NCI-H748 (cell line): Measurements from ENCODE around the gene SPRR3.
"Not testable (repeated sequence)": the region's sequence is repeated elsewhere in the genome, so short reads cannot be mapped to it uniquely, and the experiment has no call there.

Source experiments
- DNase-seq: peaks from one replicate; lab custom pipeline; 2025; ENCODE audit not compliant: unreplicated experiment; lab: John Stamatoyannopoulos, UW

Gene SPRR3

DNA sequence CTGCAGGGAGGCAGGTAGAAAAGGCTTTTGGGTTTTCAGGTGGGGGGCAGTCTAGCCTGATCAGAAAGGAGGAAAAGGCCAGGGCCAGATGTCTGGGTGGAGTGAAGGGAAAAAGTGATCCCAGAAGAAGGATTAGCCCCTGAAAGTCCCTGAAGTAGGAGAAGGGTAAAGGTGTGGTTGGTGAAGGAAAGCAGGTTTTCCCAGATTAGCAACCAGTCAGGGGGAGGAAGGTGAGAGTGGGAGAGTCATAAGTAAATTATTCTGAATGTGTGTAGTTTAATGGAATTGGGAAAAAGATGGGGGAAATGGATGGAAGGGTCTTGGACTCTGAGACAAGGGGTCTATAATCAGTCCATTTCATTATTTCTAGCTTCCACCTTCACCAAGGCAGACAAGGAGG lies 18.3 kb upstream of the SPRR3 start:
- no peak for DNase-seq

DNA sequence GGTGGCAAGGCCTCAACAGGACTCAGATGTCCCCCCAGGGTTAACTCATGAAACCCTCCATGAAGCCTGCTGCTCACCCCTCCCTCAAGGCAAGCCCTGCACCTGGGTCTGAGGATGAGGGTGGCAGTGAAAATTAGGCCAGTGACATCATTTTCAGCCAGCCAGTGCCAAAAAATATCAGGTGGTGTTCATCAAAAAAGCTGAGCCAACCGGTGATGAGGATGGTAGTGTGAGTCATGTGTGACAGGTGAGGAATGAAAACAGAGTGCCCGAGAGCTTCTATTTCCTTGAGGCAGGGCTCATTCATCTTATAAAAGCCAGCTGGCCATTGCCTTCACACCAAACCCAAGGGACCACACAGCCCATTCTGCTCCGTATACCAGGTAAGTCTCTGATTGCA lies 17.8 kb upstream of the SPRR3 start, which contains the start of gene SPRR1A:
Gene SPRR1A, plus strand, starts transcription at position 339 of the 400 bp plus-strand sequence. CDS start 1,150 bp downstream, outside the sequence.
- DNase-seq = no peak

DNA sequence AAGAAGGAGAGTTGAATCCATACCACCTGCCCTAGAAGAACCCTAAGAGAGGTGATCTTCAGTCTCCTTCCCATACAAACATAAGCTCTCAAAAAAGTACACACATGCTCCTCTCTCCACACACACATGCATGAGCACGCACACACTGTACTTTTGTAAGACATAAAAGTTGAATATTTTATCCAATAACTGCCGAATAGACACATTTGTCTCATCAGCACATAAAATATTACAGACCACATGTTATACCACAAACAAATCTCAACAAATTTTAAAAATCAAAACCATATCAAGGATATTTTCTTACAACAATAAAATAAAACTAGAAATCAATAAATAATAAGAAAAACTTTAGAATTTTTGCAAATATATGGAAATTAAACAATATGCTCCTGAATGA lies 15.0 kb upstream of the SPRR3 start:
- no peak for DNase-seq

DNA sequence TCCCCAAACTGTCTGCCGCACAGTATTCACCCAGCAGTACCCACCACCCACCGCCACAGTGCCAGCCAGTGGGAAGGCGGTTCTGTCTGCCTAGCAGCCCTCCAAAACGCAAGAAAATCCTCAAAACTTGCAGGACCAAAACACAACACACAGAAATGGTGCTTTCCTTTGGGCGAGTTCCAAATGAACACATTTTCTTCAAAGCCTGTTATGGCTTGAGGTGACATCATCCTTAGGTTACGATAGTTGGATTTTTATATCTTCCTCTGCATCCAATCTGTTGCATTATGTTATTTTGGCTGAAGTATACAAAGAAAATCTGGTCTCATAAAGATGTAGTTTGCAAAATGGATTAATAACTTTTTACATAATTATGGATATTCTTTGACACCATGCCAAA lies 8.4 kb upstream of the SPRR3 start:
- no peak for DNase-seq

DNA sequence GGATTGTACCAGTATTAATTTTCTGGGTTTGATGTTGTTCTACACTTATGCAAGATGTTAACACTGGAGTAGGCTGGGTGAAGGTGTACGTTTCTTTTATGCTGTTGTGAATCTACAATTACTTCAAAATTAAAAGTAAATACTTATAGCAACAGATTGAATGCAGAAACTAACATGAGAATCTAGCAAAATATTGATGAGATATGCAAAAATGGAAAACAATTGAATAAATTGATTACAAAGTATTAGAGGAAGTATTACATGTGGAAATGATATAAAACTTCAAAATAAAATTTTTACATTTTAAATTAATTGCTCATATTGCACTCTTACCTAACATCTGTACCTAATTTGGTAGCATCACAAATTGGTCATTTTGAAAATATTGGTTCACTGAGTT lies 5.7 kb upstream of the SPRR3 start:
- no peak for DNase-seq

DNA sequence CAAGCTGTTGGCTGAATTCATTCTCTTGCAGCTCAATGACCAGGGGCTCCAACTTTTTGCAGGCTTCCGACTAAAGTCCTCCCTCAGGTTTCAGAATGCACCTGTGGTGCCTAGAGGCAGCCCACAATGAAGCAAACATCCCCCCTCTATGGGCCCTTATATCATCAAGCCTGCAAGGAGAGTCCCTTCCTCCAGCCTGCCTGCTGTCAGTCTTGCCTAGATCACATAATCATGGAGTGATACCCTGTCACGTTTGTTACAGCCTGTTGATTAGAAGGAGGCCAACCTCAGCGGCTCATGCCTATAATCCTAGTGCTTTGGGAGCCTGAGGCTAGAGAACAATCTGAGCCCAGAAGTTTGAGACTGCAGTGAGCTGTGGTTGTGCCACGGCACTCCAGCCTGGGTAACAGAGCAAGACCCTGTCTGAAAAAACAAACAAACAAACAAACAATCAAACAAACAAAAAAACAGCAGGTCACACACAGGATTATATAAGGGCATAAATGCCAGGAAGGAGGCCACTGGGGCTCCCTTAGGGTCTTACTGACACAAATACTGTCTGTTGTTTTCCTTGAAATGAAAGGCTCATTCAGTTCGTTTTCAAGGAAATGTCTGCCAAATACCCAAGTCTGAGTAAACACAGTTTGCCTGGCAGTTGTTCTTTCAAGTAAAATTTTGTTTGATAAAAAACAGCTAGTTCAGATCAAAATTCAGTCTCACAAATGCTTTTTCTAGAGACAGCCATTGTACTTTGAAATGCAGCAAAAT lies 4.7 kb upstream of the SPRR3 start:
- no peak for DNase-seq

DNA sequence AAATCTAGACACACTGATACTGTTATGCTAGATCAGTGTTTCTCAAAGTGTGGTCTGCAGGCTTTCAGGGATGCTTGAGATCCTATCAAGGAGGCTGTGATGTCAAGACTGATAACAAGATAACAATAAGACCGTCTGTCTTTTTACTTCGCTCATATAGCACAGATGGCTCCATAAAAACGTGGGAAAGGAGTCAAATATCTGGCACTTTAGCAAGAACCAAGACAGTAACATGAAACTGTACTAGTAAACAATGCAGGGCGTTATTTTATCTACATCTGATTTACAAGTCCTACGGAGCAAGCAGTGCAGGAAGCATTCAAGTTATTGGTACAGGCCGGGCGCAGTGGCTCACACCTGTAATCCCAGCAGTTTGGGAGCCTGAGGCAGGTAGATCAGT lies 3.6 kb upstream of the SPRR3 start:
- DNase-seq = no peak

DNA sequence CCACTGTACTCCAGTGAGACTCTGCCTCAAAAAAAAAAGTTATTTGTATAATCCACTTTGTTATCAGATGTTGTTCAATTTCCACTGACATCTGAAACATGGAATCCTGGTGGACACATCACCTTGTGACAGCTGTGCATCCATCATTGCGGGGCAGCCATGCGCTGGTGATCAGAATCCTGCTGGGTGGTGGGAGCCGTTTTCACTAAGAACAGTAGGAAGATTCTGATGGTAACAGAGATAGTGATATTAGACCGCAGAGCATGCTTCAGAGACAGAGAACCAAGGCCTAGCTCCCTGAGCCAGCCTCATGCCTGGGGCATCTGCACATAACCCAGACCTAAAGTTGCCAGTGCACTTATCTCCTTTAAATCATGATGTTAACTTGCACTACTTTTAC lies 3.1 kb upstream of the SPRR3 start:
- DNase-seq = no peak

DNA sequence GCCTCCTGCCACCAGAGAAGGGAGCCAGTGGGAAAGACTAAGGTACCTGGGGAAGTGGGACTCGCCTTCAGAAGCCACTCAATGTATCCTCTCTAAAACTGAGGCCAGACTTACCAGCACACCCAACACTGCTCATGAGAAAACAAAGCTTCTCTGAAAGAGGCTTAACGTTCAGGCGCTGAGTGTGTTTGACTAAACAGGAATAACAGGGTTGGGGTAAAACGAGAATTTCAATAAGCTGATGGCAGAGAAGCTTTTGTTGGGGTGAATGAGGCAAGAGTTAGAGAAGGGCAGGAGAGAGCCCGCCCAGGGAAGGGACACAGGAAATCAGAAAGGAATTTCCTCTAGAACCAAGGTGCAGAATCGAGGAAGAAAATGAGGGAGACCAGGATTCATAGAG lies 1.7 kb upstream of the SPRR3 start:
- no peak for DNase-seq

DNA sequence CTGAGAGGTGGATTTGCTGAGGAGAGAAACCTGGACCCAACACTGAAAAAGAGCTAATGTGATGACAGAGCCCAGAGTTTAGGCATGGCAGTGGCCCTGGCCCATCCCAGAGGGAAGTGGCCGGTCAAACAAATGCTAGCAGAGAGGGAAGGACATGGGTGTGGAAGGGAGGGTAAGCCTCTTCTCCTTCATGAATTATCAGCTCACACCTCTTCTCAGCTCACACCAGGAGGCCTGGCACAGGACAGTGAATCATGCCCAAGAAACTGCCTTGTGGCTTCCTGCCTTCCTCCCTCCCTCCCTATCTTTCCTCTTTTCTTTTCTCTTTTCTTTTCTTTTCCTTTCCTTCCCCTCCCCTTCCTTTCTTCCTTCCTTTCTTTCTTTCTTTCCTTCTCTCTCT lies 1.3 kb upstream of the SPRR3 start:
- DNase-seq = no peak

DNA sequence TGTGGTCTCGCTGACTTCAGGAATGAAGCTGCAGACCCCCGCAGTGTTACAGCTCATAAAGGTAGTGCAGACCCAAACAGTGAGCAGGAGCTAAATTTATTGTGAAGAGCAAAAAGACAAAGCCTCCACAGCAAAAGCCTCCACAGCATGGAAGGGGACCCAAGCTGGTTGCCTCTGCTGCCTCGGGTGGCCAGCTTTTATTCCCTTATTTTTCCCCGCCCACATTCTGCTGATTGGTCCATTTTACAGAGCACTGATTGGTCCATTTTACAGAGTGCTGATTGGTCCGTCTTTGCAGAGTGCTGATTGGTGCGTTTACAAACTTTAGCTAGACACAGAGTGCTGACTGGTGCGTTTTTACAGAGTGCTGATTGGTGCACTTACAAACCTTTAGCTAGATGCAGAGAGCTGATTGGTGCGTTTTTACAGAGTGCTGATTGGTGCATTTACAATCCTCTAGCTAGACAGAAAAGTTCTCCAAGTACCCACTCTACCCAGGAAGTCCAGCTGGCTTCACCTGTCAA lies 9.7 kb downstream of the SPRR3 start:
- not testable (repeated sequence) for DNase-seq

DNA sequence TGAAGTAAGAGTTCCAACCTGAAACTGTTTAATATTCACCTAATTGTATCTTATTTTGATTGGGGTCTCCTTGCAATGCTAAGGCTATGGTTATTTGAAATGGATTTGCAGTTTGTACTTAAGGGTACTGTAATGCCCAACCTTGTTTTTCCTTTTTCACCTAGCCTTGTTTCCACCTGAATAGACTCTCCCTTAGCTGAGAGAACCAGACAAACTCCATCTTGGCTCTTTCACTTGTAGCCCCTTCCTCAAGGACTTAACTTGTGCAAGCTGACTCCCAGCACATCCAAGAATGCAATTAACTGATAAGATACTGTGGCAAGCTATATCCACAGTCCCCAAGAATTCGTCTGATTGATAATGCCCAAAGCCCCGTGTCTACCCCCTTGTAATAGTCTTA lies 20.3 kb downstream of the SPRR3 start:
- not testable (repeated sequence) for DNase-seq

DNA sequence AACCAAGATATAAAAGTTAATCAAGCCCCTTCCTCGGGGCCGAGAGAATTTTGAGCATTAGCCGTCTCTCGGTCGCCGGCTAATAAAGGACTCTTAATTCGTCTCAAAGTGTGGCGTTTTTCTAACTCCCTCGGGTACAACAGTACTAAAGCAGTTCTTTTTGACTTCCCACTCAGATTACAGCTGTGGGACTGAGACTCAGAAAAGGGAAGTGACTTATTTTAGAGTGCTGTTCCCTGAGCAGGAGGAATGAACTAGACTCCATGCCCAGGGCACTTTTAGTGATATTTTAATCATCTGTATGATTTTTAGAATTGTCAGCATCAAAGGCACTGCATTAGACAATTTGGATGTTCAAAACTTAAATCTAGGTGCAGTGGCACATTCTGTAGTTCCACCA lies 20.8 kb downstream of the SPRR3 start:
- not testable (repeated sequence) for DNase-seq

DNA sequence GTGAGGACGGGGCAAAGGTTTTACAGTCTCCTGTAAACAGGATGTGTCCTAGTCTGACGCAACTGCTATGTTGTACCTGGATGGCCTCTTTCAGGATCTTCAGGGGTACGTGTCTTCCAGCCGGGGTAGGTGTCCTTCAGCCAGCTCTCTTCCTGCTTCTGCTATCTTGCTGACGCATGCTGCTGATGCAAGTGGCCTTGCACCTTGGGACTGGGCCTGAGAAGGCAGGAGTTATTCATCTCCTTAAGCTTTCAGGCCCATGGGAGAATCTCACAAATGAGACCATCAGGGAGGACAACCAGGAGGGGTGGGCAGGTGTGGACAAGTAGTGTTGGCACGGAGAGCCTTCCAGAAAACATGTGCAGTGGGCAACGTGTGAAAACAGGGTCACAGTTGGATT lies 21.6 kb downstream of the SPRR3 start:
- DNase-seq = no peak

DNA sequence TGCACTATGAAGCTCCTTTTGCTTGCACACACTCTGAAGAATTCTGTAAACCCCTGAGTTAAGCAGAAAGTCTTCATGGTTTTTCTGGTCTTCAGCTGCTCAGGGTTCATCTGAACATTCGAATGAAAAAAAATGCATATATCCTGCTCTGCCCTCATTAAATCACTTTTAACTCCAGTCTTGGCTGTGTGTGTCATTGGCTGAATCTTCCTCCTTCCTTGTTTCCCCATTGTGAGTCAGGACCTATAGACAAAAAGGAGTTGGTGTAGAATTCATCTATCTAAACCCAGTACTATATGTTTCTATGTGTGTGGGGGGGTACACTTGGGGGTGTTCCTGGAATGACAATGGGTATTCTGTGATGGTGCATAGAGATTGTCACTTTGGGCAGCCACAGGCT lies 22.9 kb downstream of the SPRR3 start:
- DNase-seq = no peak

DNA sequence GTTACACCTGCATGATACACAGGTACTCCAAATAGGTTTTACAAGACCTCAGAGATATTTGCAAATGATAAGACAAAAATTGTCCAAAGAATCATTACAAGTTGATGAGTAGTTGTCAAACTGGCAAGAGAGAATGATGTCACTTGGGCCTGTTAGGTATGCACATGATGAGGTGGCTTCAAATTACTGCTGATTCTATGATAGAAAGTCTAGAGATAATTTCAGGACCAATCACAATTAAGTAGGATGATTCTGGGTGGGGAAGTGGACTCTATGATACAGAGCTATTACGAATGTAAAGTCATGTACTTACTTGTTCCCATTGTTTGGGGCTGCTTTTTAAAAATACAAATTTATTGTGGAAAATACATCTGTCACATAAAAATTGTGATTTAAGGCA lies 24.2 kb downstream of the SPRR3 start:
- DNase-seq = no peak

DNA sequence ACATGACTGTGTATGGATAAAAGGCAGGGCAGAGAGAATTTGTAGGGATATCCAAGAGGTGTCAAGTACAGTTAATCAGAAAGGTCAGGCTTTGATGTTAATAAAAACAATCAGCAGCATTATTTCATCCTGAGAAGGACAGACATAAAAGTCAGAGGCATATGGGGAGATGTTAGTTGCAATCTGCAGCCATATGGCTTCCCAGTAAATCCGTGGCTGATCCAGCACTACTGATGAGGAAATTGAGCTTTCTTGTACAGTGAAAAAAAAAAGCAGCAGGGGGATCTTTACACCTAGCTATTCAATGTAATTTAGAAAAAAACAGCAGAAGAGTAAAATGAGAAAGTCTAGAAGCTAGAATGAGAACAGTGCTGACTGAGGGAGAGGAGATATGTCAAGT lies 27.2 kb downstream of the SPRR3 start:
- DNase-seq = no peak

DNA sequence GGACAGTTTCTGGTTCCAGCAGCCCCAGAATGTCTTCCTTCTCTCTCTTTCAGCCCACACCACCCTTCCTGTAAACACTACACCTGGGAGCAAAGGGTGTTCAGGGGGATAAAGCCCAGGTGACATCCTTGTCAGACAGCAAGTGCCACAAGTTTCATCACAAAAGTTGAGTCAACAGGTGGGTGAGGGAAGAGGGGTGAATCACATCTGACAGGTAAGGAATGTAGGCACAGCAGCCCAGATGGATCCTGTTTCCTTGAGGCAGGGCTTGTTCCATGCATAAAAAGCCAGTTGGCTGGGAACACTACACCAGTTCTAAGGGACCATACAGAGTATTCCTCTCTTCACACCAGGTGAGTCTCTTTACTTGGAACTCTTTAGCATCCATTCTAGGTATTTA lies 29.3 kb downstream of the SPRR3 start, which contains the start of gene SPRR1B:
Gene SPRR1B, plus strand, starts transcription at position 309 of the 400 bp plus-strand sequence. CDS start 1,143 bp downstream, outside the sequence.
- DNase-seq = no peak

DNA sequence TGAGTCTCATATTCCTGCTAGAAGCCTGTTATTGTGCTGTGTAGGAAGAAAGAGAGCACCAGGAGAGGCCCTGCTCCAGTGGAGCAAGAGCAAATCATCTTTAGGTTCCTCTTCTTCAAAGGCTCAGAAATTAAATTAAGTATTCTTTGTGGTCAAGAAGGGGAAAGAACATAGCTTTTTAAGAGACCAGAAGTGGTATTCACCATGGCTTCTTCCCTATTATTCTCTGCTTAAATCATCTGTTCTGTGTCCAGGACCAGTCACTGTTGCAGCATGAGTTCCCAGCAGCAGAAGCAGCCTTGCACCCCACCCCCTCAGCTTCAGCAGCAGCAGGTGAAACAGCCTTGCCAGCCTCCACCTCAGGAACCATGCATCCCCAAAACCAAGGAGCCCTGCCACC lies 30.5 kb downstream of the SPRR3 start:
- DNase-seq = no peak

DNA sequence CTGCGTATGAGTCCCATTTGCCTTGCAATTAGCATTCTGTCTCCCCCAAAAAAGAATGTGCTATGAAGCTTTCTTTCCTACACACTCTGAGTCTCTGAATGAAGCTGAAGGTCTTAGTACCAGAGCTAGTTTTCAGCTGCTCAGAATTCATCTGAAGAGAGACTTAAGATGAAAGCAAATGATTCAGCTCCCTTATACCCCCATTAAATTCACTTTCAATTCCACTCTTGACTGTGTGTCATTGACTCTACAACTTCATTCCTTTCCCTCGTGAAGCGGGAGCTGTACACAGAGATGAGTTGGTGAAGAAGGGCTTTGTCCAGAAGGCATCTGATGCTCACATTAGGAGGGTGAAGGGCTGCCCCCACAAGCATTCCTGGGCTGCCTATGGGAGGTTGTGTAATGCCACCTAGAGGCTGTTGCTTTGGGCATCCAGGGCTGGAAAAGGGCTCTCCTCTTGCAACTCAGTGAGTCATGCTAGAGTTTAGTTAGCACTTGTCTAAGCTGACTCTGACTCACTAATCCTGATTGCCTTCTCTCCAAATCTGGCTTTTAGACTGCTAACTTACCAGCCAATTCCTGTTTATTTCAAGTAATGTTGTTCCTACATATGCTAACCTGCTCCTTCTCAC lies 31.2 kb downstream of the SPRR3 start:
- DNase-seq = no peak

DNA sequence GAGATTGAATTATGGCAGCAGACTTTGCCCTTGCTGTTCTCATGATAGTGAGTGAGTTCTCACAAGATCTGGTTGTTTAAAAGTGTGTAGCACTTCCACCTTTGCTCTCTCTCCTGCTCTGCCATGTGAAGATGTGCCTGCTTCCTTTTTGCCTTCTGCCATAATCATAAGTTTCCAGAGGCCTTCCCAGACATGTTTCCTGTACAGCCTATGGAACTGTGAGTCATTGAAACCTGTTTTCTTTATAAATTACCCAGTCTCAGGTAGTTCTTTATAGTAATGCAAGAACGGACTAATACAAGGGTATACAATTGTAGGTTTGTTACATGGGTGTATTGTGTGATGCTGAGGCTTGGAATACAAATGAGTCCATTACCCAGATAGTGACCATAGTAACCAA lies 33.7 kb downstream of the SPRR3 start:
- no peak for DNase-seq

DNA sequence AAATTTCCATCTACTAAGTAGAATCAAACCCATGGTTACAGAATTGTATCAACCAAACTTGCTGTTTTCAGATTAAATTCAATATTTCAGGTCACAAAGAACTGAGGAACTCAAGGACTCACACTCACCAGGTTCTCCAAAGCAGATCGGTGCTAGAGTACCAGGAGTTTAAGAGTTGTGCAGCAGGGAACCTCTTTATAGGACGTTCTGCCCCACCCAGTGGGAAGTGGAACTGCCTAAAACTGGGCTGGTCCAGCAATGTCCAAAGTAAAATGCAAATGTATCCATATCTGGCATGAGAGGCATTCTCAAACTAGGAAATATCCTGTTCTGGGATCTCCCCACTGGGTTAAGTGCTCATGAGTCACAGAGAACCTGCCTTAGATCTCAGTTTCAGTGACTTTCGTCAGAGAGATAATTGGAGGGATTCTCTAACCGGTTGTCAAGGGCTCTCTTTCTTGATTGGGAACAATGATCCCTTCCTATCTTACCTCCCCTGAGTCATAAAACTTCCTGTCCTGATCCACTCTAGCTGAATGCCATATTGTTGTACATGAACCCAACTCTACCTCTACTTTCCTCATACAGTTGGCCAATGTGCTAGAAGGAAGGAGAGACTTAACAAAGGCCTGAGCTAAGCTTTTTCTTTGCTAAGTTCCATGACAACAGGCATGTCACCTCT lies 39.5 kb downstream of the SPRR3 start, which contains the start of gene SPRR2D:
Gene SPRR2D, minus strand, starts transcription at position 171 of the 682 bp plus-strand sequence. CDS start 774 bp downstream, outside the sequence.
- DNase-seq = no peak
